NCI-H82 treated with DMSO at 0.1 percent for 48 hours (cell line): ENCODE data around the gene COX5B.
A peak's percentile ranks its signal among the peaks of the same experiment; 100 is the strongest.
"Not testable (repeated sequence)": the region's sequence is repeated elsewhere in the genome, so short reads cannot be mapped to it uniquely, and the experiment has no call there.

ENCODE experiments used
- DNase-seq: peaks from one replicate; lab custom pipeline; 2025; ENCODE audit not compliant: unreplicated experiment; lab: John Stamatoyannopoulos, UW

COX5B gene

GRCh38 chr2:97672606-97673140 is 26.8 kb downstream of the COX5B start:
- DNase-seq, result not testable (repeated sequence)

DNA sequence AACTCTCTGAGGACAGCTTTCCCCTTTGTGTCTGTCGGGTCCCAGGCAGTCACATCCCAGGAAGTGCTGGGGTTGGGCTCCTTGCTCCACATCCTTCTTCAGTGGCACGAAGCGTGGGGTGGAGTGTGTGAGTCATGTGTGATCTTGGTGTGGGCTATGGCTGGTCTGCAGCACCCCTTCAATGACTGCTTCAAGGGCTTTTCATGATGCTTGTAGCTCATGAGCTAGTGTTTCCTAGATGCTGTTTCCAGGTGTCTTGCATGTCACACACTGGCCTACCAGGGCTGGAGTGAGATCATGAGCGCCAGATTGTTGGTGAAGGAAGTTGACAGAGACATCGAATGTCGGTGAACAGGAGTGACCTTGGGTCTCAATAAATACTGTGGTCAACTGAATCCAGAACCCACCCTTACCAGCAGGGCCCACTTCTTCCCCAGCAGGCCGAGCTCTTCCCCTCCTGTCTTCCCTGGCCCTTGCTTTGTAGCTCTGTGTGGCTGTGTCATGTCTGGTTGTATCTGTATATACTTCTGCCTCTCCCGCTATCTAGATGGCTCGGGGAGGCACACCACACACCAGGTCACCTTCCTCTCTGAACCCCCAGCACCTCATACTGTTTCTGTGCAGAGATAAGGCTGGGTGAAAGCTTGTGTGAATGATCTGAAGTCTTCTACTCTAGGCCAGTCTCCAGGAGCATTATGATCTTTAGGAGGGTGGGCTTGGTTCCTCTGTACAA is 27.5 kb downstream of the COX5B start:
- no peak for DNase-seq

GRCh38 chr2:97673915-97674283 is 28.0 kb downstream of the COX5B start:
- no peak for DNase-seq

DNA sequence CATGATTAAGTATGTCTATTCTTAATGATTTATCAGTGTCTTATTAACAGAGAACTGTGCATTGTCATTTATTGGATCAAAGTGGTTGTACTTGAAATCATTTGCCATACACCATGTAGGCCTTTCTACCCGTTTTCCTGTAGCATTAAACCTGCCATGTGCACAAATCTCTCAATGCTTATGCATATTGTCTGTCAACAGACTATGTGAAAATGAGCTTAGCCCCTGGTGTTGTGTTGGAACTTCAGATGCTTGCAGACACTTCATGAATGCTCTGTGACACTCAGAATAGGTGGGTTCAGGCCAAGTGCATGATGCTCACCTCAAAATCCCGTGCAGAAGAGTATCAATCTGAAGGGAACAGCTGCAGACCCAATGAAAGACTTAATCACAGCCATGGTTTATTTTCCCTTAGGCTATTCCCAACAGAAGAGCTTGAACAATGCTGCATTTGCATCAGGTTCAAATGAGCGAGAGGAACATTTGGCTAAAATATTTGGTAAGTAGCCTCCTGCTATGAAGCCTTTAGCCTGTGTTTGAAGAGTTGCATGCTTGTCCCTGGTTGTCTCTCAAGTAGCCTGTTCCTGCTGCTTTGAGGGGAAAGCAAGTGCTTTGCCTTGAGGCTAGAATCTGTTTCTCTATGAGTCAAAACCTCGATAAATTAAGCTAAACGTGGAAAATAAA is 29.7 kb downstream of the COX5B start:
- DNase-seq, result no peak

- DNase-seq, result no peak
These were observed 30.8 kb downstream of the COX5B start for GRCh38 chr2:97676620-97677019.

- DNase-seq, result no peak
These were observed 31.6 kb downstream of the COX5B start for GRCh38 chr2:97677480-97677879.

GRCh38 chr2:97678298-97678697 is 32.4 kb downstream of the COX5B start:
- no peak for DNase-seq

DNA sequence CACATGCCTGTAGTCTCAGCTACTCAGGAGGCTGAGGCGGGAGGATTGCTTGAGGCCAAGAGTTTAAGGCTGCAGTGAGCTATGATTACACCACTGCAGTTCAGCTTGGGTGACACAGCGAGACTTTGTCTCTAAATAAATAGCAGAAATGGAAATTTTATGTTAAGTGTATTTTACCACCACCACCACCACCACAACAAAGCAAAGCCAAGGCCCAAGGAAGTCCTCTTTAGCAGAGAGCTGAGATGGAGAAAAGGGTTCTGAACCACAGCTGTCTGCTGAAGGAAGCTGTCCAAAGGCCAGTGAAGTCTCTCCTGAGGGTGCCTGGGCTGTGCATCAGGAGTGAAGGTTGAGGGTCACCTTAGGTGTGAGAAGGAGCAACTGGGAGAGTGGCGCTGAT is 41.4 kb downstream of the COX5B start:
- DNase-seq, result not testable (repeated sequence)

DNA sequence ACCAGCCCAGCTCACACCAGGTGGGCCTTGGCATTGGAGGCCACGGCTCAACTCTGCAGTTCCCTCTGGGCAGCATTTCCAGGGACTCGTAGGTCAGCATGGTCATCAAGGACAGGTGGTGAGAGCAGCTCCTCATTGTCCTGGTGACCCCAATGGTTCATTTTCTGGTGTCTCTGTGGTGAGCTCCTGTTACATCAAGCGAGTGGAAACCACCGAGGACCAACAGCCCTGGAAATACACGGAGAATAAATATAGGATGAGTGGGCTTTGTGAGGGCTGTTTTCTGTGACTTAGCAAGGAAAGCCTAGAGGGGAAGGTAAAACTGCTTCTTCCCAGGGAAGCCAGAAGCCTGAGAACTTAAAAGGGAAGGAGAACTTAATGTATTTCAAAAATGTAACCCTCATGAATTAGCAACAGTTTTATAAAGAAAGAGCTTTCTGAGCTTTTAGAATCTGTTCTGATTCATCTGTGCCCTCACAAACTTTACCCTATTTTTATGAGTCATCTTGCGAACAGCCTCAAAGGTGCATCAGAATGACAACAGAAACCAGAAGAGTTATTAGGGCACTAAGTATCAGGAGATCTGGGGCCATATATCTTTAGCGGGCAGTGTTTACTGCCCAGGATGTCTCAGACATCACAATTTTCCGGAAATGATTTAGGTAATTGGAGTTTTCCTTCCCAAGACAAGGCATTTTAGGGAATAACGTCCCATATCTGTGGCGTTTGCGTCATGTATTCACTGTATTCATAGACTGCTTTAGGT is 42.4 kb downstream of the COX5B start:
- DNase-seq, result no peak

DNA sequence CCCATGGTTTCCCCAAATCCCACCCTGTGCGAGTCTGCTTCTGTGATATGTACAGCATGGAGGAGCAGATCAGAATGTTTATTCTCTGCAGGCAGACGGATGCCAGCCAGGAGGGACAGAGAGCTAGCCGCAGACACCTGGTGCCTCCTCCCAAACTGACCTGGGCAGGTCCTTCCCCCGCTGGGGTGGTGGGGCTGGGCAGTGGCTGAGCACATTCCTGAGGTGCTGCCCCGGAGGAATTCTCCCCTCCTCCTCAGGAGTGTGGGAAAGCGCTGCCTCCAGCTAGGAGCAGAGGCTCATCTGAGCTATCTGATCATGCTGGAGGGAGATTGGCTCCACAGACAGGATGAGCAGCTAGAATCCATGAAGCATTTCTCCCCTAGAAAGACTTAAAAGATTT is 45.3 kb downstream of the COX5B start:
- no peak for DNase-seq

- no peak for DNase-seq
These were observed 47.6 kb downstream of the COX5B start for GRCh38 chr2:97693476-97693875.

- DNase-seq, result no peak
These were observed 49.9 kb downstream of the COX5B start for GRCh38 chr2:97695744-97696143.

DNA sequence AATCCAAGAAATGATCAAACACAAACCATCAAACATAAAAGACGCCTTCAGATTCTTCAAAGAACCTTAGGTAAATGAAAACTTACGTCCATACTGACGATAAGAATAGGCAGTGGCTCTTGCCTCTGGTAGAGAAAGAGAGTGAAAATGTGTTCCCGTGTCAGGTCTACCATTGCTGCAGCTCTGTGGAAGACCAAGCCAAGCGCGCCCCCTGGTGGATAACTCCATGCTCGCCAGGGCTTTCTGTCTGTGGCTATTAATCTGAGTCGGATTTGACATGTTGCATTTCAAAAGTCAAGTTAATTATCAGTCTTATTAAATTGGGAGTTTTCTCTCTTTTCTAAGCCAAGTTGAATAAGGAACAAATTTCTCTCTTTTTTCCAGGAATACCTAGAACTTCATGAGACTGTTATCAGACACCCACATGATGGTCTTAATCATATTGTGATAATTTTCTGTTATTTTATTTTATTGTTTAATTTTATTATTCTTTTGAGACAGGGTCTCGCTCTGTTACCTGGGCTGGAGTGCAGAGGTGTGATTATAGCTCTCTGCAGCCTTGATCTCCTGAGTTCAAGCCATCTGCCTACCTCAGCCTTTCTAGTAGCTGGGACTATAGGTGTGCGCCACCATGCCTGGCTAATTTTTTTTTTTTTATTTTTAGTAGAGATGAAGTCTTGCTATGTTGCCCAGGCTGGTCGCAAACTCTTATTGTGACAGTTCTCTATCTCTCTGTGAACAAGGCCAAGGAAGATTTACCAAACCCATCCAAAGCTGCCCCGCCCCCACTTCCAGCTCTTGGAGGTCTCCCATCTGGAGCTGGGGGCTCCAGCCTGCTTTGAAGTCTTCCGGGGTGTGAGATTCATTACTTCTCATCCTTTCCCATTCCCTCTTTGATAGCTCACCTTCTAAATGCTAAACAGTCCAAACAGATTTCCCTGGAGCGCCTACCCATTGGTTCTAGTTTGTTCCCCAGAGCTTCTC is 51.7 kb downstream of the COX5B start:
- peak; percentile 3 for DNase-seq
